HepG2 (cell line): ENCODE measurements around the gene NOL4L. TPM values are rescaled to one million over a fixed set of nuclear protein-coding genes. Genes with fewer than 3 reads are reported as not detected.

Experiments used
- ASH2L ChIP-seq: fragments of 300-600, 200-600 bp; sonication (generic); IDR thresholded peaks from 2 replicates; pipeline ENCODE4 v1.7.0; 2017; ENCODE audit warnings: low read depth, mild to moderate bottlenecking, moderate library complexity, mixed read lengths, low read length; ENCODE audit not compliant: insufficient read length
- CBX2 ChIP-seq, 2 experiments: fragments of 200-600 bp in 1 of 2; sonication (generic); formaldehyde crosslinking in 1 of 2; IDR thresholded peaks; 2 replicates each; pipeline versions ENCODE4 v1.7.0 to v1.8.1; 2018 to 2022; ENCODE audit warnings: low read depth in 2 of 2, low read length in 1 of 2, mild to moderate bottlenecking in 1 of 2, missing genetic modification reagents in 1 of 2
- FOXK2 ChIP-seq: fragments of 450-650 bp; IDR thresholded peaks from 2 replicates; pipeline ENCODE4 v1.6.1; 2016
- GATA4 ChIP-seq: sonication (generic); IDR thresholded peaks from 2 replicates; pipeline ENCODE4 v1.6.1; 2016; ENCODE audit warnings: antibody characterized with exemption, low read depth, borderline replicate concordance
- NFE2L2 ChIP-seq: fragments of 150-350 bp; IDR thresholded peaks from 2 replicates; pipeline ENCODE4 v1.6.1; 2014; ENCODE audit warnings: low read length
- NKX3-1 ChIP-seq: sonication (generic); formaldehyde crosslinking; IDR thresholded peaks from 2 replicates; pipeline ENCODE4 v1.5.0; 2020; ENCODE audit warnings: missing genetic modification reagents
- ZNF274 ChIP-seq: sonication (generic); formaldehyde crosslinking; IDR thresholded peaks from 2 replicates; pipeline ENCODE4 v1.5.1; 2020; ENCODE audit warnings: mild to moderate bottlenecking, missing genetic modification reagents
- ZNF83 ChIP-seq: sonication (generic); formaldehyde crosslinking; IDR thresholded peaks from 2 replicates; pipeline ENCODE4 v1.4.0; 2020; ENCODE audit warnings: missing genetic modification reagents, mild to moderate bottlenecking, borderline replicate concordance
- ZSCAN9 ChIP-seq: IDR thresholded peaks from 2 replicates; pipeline ENCODE4 v1.6.1; 2016; ENCODE audit warnings: borderline replicate concordance
- polyA plus RNA-seq, 8 experiments: library from polyadenylated mRNA; depleted of rRNA in 3 of 8; stranded (reverse) in 7 of 8; unstranded in 1 of 8; fragments of >200 nt; fragmentation: Illumina TruSeq in 4 of 8; extraction: Trizol in 4 of 8; gene quantifications; 2 replicates each; pipeline versions ENCODE4 v1.2.1 to v1.2.3, GENCODE V29; 2011 to 2016; ENCODE audit warnings: low read depth in 4 of 8, missing spikeins in 1 of 8, mixed read lengths in 1 of 8; ENCODE audit not compliant: insufficient read depth in 1 of 8
- total RNA-seq, 5 experiments: library from RNA; depleted of rRNA; stranded (reverse); fragments of >200 nt; fragmentation: Illumina TruSeq; extraction: Trizol; gene quantifications; 2 replicates each; pipeline ENCODE4 v1.2.3, GENCODE V29; 2016; ENCODE audit warnings: low read depth in 1 of 5
- TF ChIP-seq, protein P1 (sequence below): IDR thresholded peaks from 2 replicates; pipeline ENCODE4 v1.6.1; 2016; ENCODE audit warnings: low read depth
- TF ChIP-seq, protein P2 (sequence below): sonication (generic); formaldehyde crosslinking; IDR thresholded peaks from 2 replicates; pipeline ENCODE4 v1.4.0; 2020; ENCODE audit warnings: missing genetic modification reagents, mild to moderate bottlenecking, borderline replicate concordance
- TF ChIP-seq, protein P3 (sequence below): sonication (generic); formaldehyde crosslinking; IDR thresholded peaks from 2 replicates; pipeline ENCODE4 v1.4.0; 2020; ENCODE audit warnings: missing genetic modification reagents, borderline replicate concordance
- TF ChIP-seq, protein P4 (sequence below): sonication (generic); formaldehyde crosslinking; IDR thresholded peaks from 2 replicates; pipeline ENCODE4 v1.4.0; 2020; ENCODE audit warnings: missing genetic modification reagents, mild to moderate bottlenecking, borderline replicate concordance

NOL4L gene
- total and polyA plus RNA-seq, 2 of the 13 experiments (the other 11 are each of a cell fraction or from before 2014, with no cell fraction given), result 16.6 to 35.4 TPM

DNA sequence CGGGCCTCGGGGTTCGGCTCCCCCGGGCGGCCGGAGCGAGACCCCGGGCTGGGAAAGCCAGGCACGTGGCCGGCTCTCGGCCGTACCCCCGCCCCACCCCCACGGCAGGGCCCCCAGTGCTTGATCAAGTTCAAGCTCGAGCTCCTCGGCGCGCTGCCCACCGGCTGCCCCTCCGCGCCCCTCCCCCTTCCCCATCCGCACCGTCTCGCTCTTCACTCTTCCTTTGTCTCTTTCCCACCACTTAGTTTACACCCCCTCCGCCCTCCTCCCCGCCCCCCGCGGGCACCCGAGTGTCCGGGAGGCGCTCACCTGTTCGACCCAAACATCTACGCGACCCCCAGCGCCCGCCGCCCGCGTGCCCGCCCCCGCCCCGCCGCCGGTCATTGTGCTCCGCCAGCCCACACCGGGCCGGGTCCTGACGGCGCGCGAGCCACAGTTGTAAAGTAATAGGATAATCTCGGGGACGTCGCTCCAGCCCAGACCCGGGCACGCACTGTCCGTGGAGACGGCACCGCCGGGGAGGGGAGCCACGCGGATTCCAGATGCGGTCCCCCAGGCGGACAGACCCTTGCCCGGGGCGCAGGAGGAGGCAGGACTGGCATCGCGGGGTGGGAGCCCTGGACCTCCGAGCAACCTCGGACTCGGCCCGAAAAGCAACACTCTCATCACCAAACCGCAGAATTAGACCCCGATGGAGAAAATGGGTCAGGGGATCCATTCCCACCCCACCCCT lies 100.7 kb downstream of the NOL4L start (continued):
- TF ChIP-seq ASH2L (peak; percentile 14), ZSCAN9 (CRISPR knock-in tag) (0 out of 2 replicates have a peak, but pooled peaks have one; percentile 47), NKX3-1 (CRISPR knock-in tag) (0 out of 2 replicates have a peak, but pooled peaks have one; percentile 56), FOXK2 (no peak), ZNF274 (no peak; the same call in 1 of the 2 replicates), NFE2L2 (no peak), ZNF83 (CRISPR knock-in tag) (peak; percentile 86; the same call in 1 of the 2 replicates), GATA4 (no peak), CBX2 (IDR thresholded peaks at IDR 0.05; ENCODE audit: low read depth, low read length) (no peak), CBX2 (CRISPR knock-in tag; IDR thresholded peaks at IDR 0.05; ENCODE audit: low read depth) (no peak)
- TF ChIP-seq, protein P1, sequence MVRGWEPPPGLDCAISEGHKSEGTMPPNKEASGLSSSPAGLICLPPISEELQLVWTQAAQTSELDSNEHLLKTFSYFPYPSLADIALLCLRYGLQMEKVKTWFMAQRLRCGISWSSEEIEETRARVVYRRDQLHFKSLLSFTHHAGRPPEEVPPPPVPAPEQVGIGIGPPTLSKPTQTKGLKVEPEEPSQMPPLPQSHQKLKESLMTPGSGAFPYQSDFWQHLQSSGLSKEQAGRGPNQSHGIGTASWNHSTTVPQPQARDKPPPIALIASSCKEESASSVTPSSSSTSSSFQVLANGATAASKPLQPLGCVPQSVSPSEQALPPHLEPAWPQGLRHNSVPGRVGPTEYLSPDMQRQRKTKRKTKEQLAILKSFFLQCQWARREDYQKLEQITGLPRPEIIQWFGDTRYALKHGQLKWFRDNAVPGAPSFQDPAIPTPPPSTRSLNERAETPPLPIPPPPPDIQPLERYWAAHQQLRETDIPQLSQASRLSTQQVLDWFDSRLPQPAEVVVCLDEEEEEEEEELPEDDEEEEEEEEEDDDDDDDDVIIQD (CRISPR knock-in tag), result no peak
- TF ChIP-seq, protein P2, sequence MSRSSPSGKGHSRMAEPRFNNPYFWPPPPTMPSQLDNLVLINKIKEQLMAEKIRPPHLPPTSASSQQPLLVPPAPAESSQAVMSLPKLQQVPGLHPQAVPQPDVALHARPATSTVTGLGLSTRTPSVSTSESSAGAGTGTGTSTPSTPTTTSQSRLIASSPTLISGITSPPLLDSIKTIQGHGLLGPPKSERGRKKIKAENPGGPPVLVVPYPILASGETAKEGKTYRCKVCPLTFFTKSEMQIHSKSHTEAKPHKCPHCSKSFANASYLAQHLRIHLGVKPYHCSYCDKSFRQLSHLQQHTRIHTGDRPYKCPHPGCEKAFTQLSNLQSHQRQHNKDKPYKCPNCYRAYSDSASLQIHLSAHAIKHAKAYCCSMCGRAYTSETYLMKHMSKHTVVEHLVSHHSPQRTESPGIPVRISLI (CRISPR knock-in tag), result no peak
- TF ChIP-seq, protein P3, sequence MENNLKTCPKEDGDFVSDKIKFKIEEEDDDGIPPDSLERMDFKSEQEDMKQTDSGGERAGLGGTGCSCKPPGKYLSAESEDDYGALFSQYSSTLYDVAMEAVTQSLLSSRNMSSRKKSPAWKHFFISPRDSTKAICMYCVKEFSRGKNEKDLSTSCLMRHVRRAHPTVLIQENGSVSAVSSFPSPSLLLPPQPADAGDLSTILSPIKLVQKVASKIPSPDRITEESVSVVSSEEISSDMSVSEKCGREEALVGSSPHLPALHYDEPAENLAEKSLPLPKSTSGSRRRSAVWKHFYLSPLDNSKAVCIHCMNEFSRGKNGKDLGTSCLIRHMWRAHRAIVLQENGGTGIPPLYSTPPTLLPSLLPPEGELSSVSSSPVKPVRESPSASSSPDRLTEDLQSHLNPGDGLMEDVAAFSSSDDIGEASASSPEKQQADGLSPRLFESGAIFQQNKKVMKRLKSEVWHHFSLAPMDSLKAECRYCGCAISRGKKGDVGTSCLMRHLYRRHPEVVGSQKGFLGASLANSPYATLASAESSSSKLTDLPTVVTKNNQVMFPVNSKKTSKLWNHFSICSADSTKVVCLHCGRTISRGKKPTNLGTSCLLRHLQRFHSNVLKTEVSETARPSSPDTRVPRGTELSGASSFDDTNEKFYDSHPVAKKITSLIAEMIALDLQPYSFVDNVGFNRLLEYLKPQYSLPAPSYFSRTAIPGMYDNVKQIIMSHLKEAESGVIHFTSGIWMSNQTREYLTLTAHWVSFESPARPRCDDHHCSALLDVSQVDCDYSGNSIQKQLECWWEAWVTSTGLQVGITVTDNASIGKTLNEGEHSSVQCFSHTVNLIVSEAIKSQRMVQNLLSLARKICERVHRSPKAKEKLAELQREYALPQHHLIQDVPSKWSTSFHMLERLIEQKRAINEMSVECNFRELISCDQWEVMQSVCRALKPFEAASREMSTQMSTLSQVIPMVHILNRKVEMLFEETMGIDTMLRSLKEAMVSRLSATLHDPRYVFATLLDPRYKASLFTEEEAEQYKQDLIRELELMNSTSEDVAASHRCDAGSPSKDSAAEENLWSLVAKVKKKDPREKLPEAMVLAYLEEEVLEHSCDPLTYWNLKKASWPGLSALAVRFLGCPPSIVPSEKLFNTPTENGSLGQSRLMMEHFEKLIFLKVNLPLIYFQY (CRISPR knock-in tag), result no peak
- TF ChIP-seq, protein P4, sequence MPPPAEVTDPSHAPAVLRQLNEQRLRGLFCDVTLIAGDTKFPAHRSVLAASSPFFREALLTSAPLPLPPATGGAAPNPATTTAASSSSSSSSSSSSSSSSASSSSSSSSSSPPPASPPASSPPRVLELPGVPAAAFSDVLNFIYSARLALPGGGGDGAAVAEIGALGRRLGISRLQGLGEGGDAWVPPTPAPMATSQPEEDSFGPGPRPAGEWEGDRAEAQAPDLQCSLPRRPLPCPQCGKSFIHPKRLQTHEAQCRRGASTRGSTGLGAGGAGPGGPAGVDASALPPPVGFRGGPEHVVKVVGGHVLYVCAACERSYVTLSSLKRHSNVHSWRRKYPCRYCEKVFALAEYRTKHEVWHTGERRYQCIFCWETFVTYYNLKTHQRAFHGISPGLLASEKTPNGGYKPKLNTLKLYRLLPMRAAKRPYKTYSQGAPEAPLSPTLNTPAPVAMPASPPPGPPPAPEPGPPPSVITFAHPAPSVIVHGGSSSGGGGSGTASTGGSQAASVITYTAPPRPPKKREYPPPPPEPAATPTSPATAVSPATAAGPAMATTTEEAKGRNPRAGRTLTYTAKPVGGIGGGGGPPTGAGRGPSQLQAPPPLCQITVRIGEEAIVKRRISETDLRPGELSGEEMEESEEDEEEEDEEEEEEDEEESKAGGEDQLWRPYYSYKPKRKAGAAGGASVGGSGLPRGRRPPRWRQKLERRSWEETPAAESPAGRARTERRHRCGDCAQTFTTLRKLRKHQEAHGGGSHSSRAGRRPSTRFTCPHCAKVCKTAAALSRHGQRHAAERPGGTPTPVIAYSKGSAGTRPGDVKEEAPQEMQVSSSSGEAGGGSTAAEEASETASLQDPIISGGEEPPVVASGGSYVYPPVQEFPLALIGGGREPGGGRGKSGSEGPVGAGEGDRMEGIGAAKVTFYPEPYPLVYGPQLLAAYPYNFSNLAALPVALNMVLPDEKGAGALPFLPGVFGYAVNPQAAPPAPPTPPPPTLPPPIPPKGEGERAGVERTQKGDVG, result no peak
